Muscle layer of colon (tissue), 2 donors: ENCODE results near the gene UBA6.
"Not testable (repeated sequence)": the region's sequence is repeated elsewhere in the genome, so short reads cannot be mapped to it uniquely, and the experiment has no call there.

Source experiments
- H3K27ac ChIP-seq: one replicate; pipeline ENCODE4 v1.7.0; 2013; ENCODE audit warnings: low read depth, mild to moderate bottlenecking, low read length, moderate library complexity
- H3K27me3 ChIP-seq, 2 donors: one replicate each; pipeline ENCODE4 v1.7.0; 2013; ENCODE audit warnings: low read length in 2 of 2, mild to moderate bottlenecking in 2 of 2; ENCODE audit not compliant: insufficient read depth in 2 of 2, control insufficient read depth in 1 of 2
- H3K36me3 ChIP-seq: one replicate; pipeline ENCODE4 v1.7.0; 2013; ENCODE audit warnings: mild to moderate bottlenecking, low read length; ENCODE audit not compliant: insufficient read depth
- H3K4me1 ChIP-seq: one replicate; pipeline ENCODE4 v1.7.0; 2013; ENCODE audit warnings: mild to moderate bottlenecking, low read length; ENCODE audit not compliant: insufficient read depth
- H3K4me3 ChIP-seq, 2 donors: one replicate each; pipeline ENCODE4 v1.7.0; 2013; ENCODE audit warnings: low read length in 2 of 2, low read depth in 1 of 2, mild to moderate bottlenecking in 1 of 2, moderate library complexity in 1 of 2
- H3K9ac ChIP-seq: one replicate; pipeline ENCODE4 v1.7.0; 2013; ENCODE audit warnings: low read length
- H3K9me3 ChIP-seq: one replicate; pipeline ENCODE4 v1.7.0; 2013; ENCODE audit warnings: mild to moderate bottlenecking, low read length
- donor health status: abdominal sarcoma.
- donor health status: Adenocarcinoma of cecum.

The UBA6 gene

GRCh38 chr4:67700738-67701516 is at the start of gene UBA6:
UBA6 (minus strand) TSS chr4:67701155; CDS start chr4:67701119, 36 bp downstream.
- peak within 1 kb of the TSS; percentile 85 for H3K9ac ChIP-seq
- no peaks in the 10 kb centered on the region for H3K36me3 ChIP-seq
- H3K27ac ChIP-seq = peak within 1 kb of the TSS; percentile 77
- H3K4me1 ChIP-seq = peaks cover 17% of the 10 kb centered on the region
- no peaks in the 10 kb centered on the region for H3K27me3 ChIP-seq
- H3K4me3 ChIP-seq = peak within 1 kb of the TSS; percentile 82 to 95
- no peaks in the 10 kb centered on the region for H3K9me3 ChIP-seq

GRCh38 chr4:67750691-67751090 is 49.7 kb upstream of the UBA6 start:
- Histone ChIP-seq H3K9me3 (no peaks in the 10 kb centered on the region), H3K36me3 (no peaks in the 10 kb centered on the region), H3K9ac (no peak overlapping the region), H3K4me3 (no peak overlapping the region), H3K27ac (no peak overlapping the region), H3K4me1 (no peaks in the 10 kb centered on the region), H3K27me3 (no peaks in the 10 kb centered on the region)

GRCh38 chr4:67749286-67749685 is 48.3 kb upstream of the UBA6 start:
- Histone ChIP-seq H3K9me3 (no peaks in the 10 kb centered on the region), H3K36me3 (no peaks in the 10 kb centered on the region), H3K27me3 (no peaks in the 10 kb centered on the region), H3K9ac (no peak overlapping the region), H3K4me3 (no peak overlapping the region), H3K4me1 (no peaks in the 10 kb centered on the region), H3K27ac (no peak overlapping the region)

- Histone ChIP-seq H3K4me3 (no peak overlapping the region), H3K27ac (no peak overlapping the region), H3K9me3 (no peaks in the 10 kb centered on the region), H3K9ac (no peak overlapping the region), H3K36me3 (no peaks in the 10 kb centered on the region), H3K4me1 (no peaks in the 10 kb centered on the region), H3K27me3 (no peaks in the 10 kb centered on the region)
These were observed 46.0 kb upstream of the UBA6 start for GRCh38 chr4:67746797-67747495.

GRCh38 chr4:67744561-67745283 is 43.8 kb upstream of the UBA6 start:
- H3K4me3 ChIP-seq = no peak overlapping the region
- H3K36me3 ChIP-seq = no peaks in the 10 kb centered on the region
- no peak overlapping the region for H3K27ac ChIP-seq
- H3K4me1 ChIP-seq = no peaks in the 10 kb centered on the region
- no peak overlapping the region for H3K9ac ChIP-seq
- no peaks in the 10 kb centered on the region for H3K9me3 ChIP-seq
- no peaks in the 10 kb centered on the region for H3K27me3 ChIP-seq

GRCh38 chr4:67743194-67743593 is 42.2 kb upstream of the UBA6 start:
- no peak overlapping the region for H3K4me3 ChIP-seq
- no peaks in the 10 kb centered on the region for H3K27me3 ChIP-seq
- no peaks in the 10 kb centered on the region for H3K9me3 ChIP-seq
- no peaks in the 10 kb centered on the region for H3K4me1 ChIP-seq
- no peak overlapping the region for H3K27ac ChIP-seq
- H3K36me3 ChIP-seq = no peaks in the 10 kb centered on the region
- H3K9ac ChIP-seq = no peak overlapping the region

GRCh38 chr4:67736262-67736661 is 35.3 kb upstream of the UBA6 start:
- H3K4me1 ChIP-seq = no peaks in the 10 kb centered on the region
- no peak overlapping the region for H3K4me3 ChIP-seq
- no peak overlapping the region for H3K9ac ChIP-seq
- no peak overlapping the region for H3K27ac ChIP-seq
- H3K9me3 ChIP-seq = no peaks in the 10 kb centered on the region
- no peaks in the 10 kb centered on the region for H3K27me3 ChIP-seq
- no peaks in the 10 kb centered on the region for H3K36me3 ChIP-seq

- Histone ChIP-seq H3K9me3 (no peaks in the 10 kb centered on the region), H3K27me3 (no peaks in the 10 kb centered on the region), H3K27ac (no peak overlapping the region), H3K36me3 (no peaks in the 10 kb centered on the region), H3K4me1 (no peaks in the 10 kb centered on the region), H3K4me3 (no peak overlapping the region), H3K9ac (no peak overlapping the region)
These were observed 34.4 kb upstream of the UBA6 start for GRCh38 chr4:67735325-67735724.

- not testable (repeated sequence) for H3K4me1 ChIP-seq, H3K27ac ChIP-seq, H3K4me3 ChIP-seq, H3K27me3 ChIP-seq, H3K9ac ChIP-seq, H3K9me3 ChIP-seq, H3K36me3 ChIP-seq
These were observed 29.6 kb upstream of the UBA6 start for GRCh38 chr4:67730511-67730910.

GRCh38 chr4:67727124-67727850 is 26.3 kb upstream of the UBA6 start:
- H3K27ac ChIP-seq = no peak overlapping the region
- H3K27me3 ChIP-seq = no peaks in the 10 kb centered on the region
- no peak overlapping the region for H3K4me3 ChIP-seq
- no peaks in the 10 kb centered on the region for H3K9me3 ChIP-seq
- no peaks in the 10 kb centered on the region for H3K4me1 ChIP-seq
- no peak overlapping the region for H3K9ac ChIP-seq
- no peaks in the 10 kb centered on the region for H3K36me3 ChIP-seq

- Histone ChIP-seq H3K4me1 (no peaks in the 10 kb centered on the region), H3K27me3 (no peaks in the 10 kb centered on the region), H3K36me3 (no peaks in the 10 kb centered on the region), H3K9ac (no peak overlapping the region), H3K27ac (no peak overlapping the region), H3K4me3 (no peak overlapping the region), H3K9me3 (no peaks in the 10 kb centered on the region)
These were observed 25.0 kb upstream of the UBA6 start for GRCh38 chr4:67725981-67726380.
